ENCODE measurements around the gene CD6.

CD6 gene, protein sequence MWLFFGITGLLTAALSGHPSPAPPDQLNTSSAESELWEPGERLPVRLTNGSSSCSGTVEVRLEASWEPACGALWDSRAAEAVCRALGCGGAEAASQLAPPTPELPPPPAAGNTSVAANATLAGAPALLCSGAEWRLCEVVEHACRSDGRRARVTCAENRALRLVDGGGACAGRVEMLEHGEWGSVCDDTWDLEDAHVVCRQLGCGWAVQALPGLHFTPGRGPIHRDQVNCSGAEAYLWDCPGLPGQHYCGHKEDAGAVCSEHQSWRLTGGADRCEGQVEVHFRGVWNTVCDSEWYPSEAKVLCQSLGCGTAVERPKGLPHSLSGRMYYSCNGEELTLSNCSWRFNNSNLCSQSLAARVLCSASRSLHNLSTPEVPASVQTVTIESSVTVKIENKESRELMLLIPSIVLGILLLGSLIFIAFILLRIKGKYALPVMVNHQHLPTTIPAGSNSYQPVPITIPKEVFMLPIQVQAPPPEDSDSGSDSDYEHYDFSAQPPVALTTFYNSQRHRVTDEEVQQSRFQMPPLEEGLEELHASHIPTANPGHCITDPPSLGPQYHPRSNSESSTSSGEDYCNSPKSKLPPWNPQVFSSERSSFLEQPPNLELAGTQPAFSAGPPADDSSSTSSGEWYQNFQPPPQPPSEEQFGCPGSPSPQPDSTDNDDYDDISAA
- long read RNA-seq, partial matches to known transcripts = 0 of 3 reads
- long read RNA-seq, other reads (novel, unspliced or antisense) = 3 of 3 reads

DNA sequence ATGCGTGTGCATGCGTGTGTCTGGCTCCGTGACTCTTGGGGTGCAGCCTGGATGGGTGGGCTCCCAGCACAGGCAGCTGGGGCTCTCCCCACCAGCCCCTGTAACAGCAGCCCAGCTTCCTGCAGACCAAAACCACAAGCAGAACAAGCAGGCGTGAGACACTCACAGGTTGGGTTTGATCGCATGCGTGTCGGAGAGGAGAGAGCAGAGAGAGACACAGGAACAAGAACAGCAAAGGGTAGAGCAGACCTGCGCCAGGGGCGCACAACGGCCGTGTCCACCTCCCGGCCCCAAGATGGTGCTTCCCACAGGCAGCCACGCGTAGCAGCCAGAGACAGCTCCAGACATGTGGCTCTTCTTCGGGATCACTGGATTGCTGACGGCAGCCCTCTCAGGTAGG lies at the start of gene CD6:
Gene CD6 (plus strand): TSS at position 161 of the 400 bp plus-strand sequence. CDS start 186 bp downstream, at position 347.
- peak in 1 of 2 experiments; percentile 23 for DNase-seq (ENCODE audit: low read depth in 1 of 2, low spot score in 1 of 2)
- peaks cover 9% of the 10 kb centered on the region for H3K27me3 ChIP-seq (ENCODE audit: insufficient read depth, poor library complexity, severe bottlenecking)
- TF ChIP-seq, protein P1, sequence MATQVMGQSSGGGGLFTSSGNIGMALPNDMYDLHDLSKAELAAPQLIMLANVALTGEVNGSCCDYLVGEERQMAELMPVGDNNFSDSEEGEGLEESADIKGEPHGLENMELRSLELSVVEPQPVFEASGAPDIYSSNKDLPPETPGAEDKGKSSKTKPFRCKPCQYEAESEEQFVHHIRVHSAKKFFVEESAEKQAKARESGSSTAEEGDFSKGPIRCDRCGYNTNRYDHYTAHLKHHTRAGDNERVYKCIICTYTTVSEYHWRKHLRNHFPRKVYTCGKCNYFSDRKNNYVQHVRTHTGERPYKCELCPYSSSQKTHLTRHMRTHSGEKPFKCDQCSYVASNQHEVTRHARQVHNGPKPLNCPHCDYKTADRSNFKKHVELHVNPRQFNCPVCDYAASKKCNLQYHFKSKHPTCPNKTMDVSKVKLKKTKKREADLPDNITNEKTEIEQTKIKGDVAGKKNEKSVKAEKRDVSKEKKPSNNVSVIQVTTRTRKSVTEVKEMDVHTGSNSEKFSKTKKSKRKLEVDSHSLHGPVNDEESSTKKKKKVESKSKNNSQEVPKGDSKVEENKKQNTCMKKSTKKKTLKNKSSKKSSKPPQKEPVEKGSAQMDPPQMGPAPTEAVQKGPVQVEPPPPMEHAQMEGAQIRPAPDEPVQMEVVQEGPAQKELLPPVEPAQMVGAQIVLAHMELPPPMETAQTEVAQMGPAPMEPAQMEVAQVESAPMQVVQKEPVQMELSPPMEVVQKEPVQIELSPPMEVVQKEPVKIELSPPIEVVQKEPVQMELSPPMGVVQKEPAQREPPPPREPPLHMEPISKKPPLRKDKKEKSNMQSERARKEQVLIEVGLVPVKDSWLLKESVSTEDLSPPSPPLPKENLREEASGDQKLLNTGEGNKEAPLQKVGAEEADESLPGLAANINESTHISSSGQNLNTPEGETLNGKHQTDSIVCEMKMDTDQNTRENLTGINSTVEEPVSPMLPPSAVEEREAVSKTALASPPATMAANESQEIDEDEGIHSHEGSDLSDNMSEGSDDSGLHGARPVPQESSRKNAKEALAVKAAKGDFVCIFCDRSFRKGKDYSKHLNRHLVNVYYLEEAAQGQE (IDR thresholded peaks at IDR 0.05; ENCODE audit: insufficient replicate concordance, low read depth) = no peak
- no peak for TF ChIP-seq SPI1 (IDR thresholded peaks at IDR 0.05; ENCODE audit: borderline replicate concordance, low read depth)
- TF ChIP-seq, protein P2, sequence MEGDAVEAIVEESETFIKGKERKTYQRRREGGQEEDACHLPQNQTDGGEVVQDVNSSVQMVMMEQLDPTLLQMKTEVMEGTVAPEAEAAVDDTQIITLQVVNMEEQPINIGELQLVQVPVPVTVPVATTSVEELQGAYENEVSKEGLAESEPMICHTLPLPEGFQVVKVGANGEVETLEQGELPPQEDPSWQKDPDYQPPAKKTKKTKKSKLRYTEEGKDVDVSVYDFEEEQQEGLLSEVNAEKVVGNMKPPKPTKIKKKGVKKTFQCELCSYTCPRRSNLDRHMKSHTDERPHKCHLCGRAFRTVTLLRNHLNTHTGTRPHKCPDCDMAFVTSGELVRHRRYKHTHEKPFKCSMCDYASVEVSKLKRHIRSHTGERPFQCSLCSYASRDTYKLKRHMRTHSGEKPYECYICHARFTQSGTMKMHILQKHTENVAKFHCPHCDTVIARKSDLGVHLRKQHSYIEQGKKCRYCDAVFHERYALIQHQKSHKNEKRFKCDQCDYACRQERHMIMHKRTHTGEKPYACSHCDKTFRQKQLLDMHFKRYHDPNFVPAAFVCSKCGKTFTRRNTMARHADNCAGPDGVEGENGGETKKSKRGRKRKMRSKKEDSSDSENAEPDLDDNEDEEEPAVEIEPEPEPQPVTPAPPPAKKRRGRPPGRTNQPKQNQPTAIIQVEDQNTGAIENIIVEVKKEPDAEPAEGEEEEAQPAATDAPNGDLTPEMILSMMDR (IDR thresholded peaks at IDR 0.05; ENCODE audit: insufficient read depth, low read length) = no peak
- TF ChIP-seq GABPA (IDR thresholded peaks at IDR 0.05; ENCODE audit: low read depth) = no peak
- TF ChIP-seq POLR2AphosphoS5 (IDR thresholded peaks at IDR 0.05; ENCODE audit: low read depth) = no peak
- no peak within 1 kb of the TSS for H3K4me3 ChIP-seq (replicated peaks; ENCODE audit: insufficient read depth, low read length)
- H3K27ac ChIP-seq (replicated peaks) = no peak within 1 kb of the TSS

DNA sequence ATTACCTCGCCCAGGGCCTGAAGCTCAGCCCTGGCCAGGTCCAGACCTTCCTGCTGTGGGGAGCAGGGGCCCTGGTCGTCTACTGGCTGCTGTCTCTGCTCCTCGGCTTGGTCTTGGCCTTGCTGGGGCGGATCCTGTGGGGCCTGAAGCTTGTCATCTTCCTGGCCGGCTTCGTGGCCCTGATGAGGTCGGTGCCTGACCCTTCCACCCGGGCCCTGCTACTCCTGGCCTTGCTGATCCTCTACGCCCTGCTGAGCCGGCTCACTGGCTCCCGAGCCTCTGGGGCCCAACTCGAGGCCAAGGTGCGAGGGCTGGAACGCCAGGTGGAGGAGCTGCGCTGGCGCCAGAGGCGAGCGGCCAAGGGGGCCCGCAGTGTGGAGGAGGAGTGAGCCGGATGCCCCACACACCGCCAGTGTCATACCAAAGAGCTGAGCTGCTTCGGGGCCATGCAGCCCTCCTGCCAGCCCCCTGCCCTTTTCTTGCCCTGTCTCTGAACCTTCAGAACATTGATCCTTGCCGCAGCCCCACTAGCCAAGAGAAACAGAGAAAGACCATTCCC lies 49.6 kb upstream of the CD6 start:
- DNase-seq (ENCODE audit: low read depth in 1 of 2, low spot score in 1 of 2) = no peak
- no peak overlapping the region for H3K27ac ChIP-seq (replicated peaks)
- H3K27me3 ChIP-seq (ENCODE audit: insufficient read depth, poor library complexity, severe bottlenecking) = peaks cover 27% of the 10 kb centered on the region
- TF ChIP-seq POLR2AphosphoS5 (IDR thresholded peaks at IDR 0.05; ENCODE audit: low read depth) = no peak
- no peak for TF ChIP-seq GABPA (IDR thresholded peaks at IDR 0.05; ENCODE audit: low read depth)
- TF ChIP-seq, protein P2 (IDR thresholded peaks at IDR 0.05; ENCODE audit: insufficient read depth, low read length) = no peak
- TF ChIP-seq SPI1 (IDR thresholded peaks at IDR 0.05; ENCODE audit: borderline replicate concordance, low read depth) = no peak
- TF ChIP-seq, protein P1 (IDR thresholded peaks at IDR 0.05; ENCODE audit: insufficient replicate concordance, low read depth) = no peak
- no peak overlapping the region for H3K4me3 ChIP-seq (replicated peaks; ENCODE audit: insufficient read depth, low read length)

DNA sequence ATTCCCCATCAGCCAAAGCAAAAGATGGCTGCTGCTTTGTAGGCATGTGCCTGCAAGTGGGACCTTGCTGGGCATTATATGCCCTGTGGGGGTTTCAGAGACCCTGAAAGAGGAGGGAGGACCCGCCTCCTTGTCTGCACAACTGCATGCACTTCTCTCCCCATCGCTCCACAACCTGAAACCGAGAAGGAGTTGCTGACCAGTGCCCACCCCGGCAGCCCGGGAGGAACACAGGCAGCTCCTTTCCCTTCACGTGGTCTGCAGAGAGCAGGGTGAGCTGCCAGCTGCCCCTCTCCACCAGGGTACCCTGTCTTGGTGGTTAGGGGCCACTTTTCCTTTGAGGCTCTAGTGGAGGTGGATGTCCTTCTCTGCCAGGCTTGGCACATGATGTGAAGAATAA lies 48.6 kb upstream of the CD6 start:
- H3K27ac ChIP-seq (replicated peaks) = no peak overlapping the region
- peaks cover 28% of the 10 kb centered on the region for H3K27me3 ChIP-seq (ENCODE audit: insufficient read depth, poor library complexity, severe bottlenecking)
- TF ChIP-seq, protein P2 (IDR thresholded peaks at IDR 0.05; ENCODE audit: insufficient read depth, low read length) = no peak
- TF ChIP-seq GABPA (IDR thresholded peaks at IDR 0.05; ENCODE audit: low read depth) = no peak
- TF ChIP-seq, protein P1 (IDR thresholded peaks at IDR 0.05; ENCODE audit: insufficient replicate concordance, low read depth) = no peak
- no peak for TF ChIP-seq SPI1 (IDR thresholded peaks at IDR 0.05; ENCODE audit: borderline replicate concordance, low read depth)
- no peak for TF ChIP-seq POLR2AphosphoS5 (IDR thresholded peaks at IDR 0.05; ENCODE audit: low read depth)
- DNase-seq (ENCODE audit: low read depth in 1 of 2, low spot score in 1 of 2) = no peak
- H3K4me3 ChIP-seq (replicated peaks; ENCODE audit: insufficient read depth, low read length) = no peak overlapping the region

All from HL-60 (cell line).